Spleen (tissue), 7 donors: ENCODE data around the gene RAB7A.

Experiments used
- POLR2A ChIP-seq, 3 donors: fragments of 450-650 bp; IDR thresholded peaks; one replicate each; pipeline ENCODE4 v1.5.1; 2017; ENCODE audit warnings: antibody characterized with exemption in 3 of 3, mild to moderate bottlenecking in 1 of 3
- TF ChIP-seq, protein P1 (sequence below), 11 experiments: fragments of 200-600 bp in 7 of 11; fragments of 450-650 bp in 4 of 11; sonication (generic) in 4 of 11; IDR thresholded peaks in 8 of 11; conservative IDR thresholded peaks in 3 of 11; 1 replicate in 7 of 11; 2 replicates in 4 of 11; pipeline versions ENCODE4 v1.4.0 to v1.8.0; 2016 to 2021; ENCODE audit warnings: antibody characterized with exemption in 11 of 11, inconsistent platforms in 4 of 11, mild to moderate bottlenecking in 1 of 11
- donor health status: DM: no; HTN: no; CAD: no; lungs with moderate emphysema.
- donor health status: DM: no; HTN: no; CAD: no.
- donor health status: DM: no; HTN: no; CAD: no.

DNA sequence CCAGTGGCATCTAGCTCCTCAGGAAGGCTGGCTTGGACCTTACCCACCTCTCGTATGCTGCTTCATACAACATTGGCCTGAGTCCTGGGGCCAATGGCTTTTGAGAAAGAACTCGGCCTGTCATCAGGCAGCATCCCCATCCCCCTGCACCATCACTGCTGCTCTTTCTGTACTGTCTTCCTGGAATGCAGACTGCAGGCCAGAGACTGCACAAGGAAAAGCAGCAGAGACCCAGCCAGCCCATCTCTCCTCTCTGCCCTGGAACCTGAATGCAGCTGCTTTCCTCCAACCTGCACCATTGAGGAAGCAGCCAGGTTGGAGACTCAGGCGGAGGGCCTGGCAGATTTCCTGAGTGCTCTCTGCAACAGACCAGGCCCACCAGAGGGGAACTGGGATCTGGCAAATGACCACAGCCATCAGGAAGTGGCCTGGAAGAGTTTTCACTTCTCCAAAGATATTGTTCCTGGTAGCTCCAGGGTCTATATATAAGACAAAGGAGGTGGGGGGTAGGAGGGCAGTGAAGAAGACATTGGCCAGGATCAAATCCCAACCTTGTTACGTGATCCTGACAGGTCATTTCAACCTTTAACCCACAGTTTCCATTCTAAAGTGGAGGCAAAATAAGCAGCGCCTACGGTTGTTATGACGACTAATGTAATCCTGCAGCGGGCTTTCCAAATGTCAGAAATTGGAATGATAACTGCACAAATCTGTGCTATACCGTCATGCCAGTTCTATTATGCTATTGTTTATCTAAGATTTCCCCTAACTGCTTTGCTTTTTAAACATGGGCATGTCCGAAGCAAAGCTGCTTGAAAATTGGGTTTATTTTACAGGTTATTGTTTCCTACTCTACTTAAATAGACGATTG is 24.4 kb upstream of the RAB7A start:
- TF ChIP-seq, protein P1, sequence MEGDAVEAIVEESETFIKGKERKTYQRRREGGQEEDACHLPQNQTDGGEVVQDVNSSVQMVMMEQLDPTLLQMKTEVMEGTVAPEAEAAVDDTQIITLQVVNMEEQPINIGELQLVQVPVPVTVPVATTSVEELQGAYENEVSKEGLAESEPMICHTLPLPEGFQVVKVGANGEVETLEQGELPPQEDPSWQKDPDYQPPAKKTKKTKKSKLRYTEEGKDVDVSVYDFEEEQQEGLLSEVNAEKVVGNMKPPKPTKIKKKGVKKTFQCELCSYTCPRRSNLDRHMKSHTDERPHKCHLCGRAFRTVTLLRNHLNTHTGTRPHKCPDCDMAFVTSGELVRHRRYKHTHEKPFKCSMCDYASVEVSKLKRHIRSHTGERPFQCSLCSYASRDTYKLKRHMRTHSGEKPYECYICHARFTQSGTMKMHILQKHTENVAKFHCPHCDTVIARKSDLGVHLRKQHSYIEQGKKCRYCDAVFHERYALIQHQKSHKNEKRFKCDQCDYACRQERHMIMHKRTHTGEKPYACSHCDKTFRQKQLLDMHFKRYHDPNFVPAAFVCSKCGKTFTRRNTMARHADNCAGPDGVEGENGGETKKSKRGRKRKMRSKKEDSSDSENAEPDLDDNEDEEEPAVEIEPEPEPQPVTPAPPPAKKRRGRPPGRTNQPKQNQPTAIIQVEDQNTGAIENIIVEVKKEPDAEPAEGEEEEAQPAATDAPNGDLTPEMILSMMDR (IDR thresholded peaks at IDR 0.05 in 8 of 11, conservative IDR thresholded peaks at IDR 0.05 in 3 of 11) = no peak
- TF ChIP-seq POLR2A (IDR thresholded peaks at IDR 0.05) = no peak
